Limb (tissue), 2 donors: ENCODE measurements around the gene P2RX4.
"Not testable (repeated sequence)": the region's sequence is repeated elsewhere in the genome, so short reads cannot be mapped to it uniquely, and the experiment has no call there.

Experiments
- DNase-seq, 2 donors: peaks; one replicate each; pipeline ENCODE4 v3.0.0-alpha.2; 2016; ENCODE audit errors: extremely low spot score in 2 of 2

Gene P2RX4

GRCh38 chr12:121188227-121188626, 21.7 kb upstream of the P2RX4 start:
- DNase-seq = no peak

- DNase-seq = no peak
Measured at GRCh38 chr12:121189131-121189530, 20.8 kb upstream of the P2RX4 start.

DNA sequence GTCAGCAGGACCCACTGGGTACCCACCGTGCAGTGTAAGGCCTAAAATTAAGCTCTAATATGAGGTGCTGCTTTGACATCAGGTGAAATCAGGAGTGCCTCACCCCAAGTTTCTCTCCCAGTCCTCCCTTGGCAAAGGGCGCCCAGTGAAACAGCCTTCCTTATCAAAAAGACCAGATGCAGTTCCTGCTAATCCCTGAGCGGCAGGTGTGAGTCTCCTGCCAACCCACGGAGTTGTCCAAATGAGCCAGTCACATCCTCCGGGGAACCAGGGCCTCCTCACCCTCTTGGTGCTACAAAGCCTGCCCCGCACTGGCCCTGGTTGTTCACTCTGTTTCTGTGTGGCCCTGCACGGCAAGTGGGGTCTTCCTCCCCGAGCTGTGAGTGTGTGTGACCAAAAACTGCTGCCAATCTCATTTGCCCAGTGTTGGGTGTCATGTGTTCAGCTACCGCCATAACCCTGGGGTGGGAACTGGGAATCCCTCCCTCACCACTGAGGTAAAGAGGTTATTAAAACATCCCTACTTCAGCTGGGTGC, 20.2 kb upstream of the P2RX4 start:
- no peak for DNase-seq

- DNase-seq = no peak
Measured at GRCh38 chr12:121190523-121191031, 19.4 kb upstream of the P2RX4 start.

DNA sequence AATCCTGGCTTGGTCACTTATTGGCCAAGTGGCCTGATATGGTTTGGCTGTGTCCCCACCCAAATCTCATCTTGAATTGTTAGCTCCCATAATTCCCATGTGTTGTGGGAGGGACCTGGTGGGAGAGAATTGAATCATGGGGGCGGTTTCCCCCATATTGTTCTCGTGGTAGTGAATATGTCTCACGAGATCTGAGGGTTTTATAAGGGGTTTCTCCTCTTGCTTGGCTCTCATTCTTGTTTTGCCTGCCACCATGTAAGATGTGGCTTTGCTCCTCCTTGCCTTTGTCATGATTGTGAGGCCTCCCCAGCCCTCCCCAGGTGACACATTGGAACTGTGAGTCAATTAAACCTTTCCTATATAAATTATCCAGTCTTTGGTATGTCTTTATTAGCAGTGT, 18.8 kb upstream of the P2RX4 start:
- no peak for DNase-seq

DNA sequence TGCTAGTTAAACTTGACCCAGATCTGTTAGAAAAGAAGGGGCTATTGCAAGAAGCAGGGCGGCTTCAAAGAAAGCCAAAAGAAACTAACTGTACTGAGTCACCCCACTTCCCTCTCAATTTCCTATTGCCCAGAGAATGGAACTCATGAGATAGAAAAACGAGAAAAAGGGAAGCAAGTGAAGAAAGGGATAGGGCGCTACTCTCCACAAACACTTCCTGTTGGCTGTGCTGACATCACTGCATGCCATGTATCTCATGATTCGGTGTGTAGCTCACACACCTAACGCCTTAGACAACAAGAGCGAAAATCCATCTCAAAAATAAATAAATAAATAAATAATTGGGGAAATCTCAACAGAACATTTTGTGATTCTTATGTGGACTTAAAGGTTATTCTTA, 13.0 kb upstream of the P2RX4 start:
- DNase-seq = no peak

GRCh38 chr12:121198949-121199348, 11.0 kb upstream of the P2RX4 start:
- DNase-seq = no peak

- not testable (repeated sequence) for DNase-seq
Measured at GRCh38 chr12:121201140-121201539, 8.8 kb upstream of the P2RX4 start.

DNA sequence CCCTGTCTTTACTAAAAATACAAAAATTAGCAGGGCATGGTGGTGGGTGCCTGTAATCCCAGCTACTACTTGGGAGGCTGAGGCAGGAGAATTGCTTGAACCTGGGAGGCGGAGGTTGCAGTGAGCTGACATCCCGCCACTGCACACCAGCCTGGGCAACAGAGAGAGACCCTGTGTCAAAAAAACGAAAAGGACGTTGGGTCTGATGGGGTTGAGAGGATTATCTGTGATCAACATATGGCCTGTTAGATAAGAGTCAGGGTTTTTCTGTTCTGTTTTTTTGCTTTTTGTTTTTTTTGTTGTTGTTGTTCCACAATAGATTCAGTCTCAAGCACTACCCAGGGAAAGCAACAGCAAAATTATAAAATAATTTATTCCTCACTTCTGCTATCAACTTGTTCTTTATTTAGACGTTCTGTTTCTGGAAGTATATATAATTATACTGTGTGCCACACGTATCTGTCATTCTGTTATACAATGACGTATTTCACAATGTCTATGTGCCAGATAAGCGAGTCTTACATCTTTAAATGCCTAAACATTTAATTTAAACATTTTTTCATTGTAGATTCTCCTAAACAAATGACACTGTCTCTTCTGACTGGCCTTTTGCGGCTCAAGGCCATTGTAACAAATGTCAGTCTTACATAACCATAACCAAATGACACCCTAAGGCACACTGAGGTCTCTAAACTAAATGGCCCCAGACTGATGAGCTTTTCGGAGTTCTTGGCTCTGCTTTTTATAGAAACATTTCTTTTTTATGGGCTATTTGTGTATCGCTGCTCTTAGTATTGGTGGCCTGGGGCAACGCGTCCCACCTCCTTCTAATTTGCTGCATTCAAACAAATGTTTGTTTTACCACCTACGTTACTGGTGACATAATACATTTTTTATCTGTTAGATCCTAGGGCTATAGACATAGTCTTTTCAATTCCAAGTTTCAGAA, 7.2 kb upstream of the P2RX4 start:
- DNase-seq = no peak

GRCh38 chr12:121203482-121203881, 6.4 kb upstream of the P2RX4 start:
- no peak for DNase-seq

DNA sequence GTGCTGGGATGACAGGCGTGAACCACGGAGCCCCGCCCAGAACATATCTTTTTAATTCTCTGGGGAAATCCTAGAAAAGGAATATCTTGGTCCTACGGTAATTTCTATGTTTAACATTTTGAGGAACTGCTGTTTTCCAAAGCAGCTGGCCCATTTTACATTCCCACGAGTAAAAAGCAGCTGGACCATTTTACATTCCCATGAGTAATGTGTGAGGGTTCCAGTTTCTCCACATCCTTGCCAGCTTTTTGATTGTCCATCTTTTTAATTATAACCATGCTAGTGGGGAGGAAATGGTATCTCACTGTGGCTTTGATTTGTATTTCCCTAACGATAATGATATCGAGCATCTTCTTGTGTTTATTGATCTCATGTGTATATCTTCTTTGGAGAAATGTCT, 4.4 kb upstream of the P2RX4 start:
- DNase-seq = no peak

GRCh38 chr12:121208571-121208970, 1.4 kb upstream of the P2RX4 start:
- not testable (repeated sequence) for DNase-seq

- no peak for DNase-seq
Measured at GRCh38 chr12:121209221-121209620, 708 bp upstream of the P2RX4 start.

DNA sequence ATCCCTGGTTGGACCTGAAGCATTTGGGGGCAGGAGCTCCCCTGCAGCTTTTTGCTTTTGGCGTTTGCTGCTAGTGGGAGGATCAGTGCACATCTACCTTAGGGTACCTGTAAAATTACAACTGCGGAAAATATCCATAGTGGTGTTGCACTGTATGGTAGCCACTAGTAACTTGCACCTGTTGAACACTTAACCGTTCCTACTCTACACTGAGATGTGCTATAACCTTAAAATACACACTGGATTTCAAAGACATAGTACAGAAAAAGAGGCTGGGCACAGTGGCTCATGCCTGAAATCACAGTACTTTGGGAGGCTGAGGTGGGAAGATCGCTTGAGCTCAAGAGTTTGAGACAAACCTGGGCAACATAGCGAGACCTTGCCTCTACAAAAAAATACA, 2.9 kb downstream of the P2RX4 start:
- DNase-seq = no peak

DNA sequence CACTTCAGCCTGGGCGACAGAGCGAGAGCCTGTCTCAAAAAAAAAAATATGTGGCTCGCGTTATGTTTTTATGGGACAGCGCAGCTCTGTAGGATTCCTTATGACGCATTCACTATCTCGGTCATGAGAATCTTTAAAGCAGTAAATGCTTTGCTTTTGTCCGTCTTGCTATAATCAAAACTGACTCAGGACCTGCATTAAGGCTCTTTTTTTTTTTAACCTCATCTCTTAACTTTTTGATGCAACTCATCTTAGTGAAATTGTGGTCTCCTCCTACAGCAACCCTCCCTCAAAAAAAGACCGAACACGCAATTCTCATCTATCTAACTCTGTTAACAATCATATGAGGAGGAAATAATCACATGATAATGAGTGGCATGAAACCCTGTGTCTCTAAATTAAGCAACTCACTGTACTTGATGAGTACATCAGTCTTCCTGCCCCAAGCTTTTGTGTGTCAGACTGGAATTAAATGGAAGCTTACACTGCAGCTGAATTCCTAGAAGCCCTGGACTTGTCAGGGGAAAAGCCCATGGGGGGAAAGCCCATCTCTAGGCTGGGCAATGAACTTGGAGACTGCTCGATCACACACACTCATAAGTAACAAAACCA, 4.3 kb downstream of the P2RX4 start:
- DNase-seq = no peak

- DNase-seq = no peak
Measured at GRCh38 chr12:121214855-121215745, 5.2 kb downstream of the P2RX4 start.

DNA sequence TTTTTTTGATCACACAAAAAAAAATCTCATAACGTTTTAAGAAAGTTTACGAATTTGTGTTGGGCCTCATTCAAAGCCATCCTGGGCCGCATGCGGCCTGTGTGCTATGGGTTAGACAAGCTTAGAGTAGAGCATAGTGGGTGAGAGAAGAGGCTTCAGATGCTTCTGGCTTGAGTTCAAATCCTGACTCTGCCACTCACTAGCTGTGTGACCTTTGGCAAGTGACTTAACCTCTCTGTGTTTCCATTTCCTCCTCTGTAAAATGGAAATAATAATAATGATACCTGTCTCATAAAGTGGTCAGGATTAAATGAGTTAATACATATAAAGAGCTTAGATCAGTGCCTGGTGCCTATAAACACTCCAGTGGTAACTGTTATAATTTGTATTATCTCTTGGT, 6.2 kb downstream of the P2RX4 start:
- no peak for DNase-seq

DNA sequence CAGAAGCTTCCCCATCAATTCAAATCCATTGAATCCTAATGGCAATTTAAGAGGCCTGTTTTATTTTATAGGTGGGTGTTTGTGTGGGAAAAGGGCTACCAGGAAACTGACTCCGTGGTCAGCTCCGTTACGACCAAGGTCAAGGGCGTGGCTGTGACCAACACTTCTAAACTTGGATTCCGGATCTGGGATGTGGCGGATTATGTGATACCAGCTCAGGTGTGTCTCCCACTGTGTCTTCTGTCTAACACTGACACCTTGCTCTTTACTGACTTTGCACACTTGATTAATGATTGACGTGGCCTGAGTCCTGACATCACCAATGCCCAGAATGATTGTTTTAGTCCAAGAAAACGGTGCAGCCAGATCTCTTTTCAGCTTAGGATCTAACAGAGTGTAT, 7.1 kb downstream of the P2RX4 start:
- DNase-seq = no peak

DNA sequence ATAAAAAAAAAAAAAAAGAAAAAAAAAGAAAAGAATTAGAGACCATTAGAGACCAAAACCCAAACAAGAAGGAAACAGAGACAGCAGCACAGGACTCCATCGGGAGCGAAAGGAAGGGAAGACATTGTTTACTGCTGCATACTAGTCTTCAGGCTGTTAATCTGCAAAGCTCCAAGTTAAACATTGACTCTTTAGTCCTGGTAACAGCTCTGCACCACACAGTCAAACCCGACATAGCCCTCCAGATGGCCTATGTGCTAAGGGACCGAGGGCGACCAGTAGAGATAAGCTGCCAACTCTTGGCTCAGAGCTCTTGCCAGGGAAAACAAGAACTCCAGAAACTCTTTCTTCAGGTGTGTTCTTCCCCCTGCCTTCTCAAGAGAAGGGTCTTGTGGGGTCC, 7.8 kb downstream of the P2RX4 start:
- DNase-seq = no peak

DNA sequence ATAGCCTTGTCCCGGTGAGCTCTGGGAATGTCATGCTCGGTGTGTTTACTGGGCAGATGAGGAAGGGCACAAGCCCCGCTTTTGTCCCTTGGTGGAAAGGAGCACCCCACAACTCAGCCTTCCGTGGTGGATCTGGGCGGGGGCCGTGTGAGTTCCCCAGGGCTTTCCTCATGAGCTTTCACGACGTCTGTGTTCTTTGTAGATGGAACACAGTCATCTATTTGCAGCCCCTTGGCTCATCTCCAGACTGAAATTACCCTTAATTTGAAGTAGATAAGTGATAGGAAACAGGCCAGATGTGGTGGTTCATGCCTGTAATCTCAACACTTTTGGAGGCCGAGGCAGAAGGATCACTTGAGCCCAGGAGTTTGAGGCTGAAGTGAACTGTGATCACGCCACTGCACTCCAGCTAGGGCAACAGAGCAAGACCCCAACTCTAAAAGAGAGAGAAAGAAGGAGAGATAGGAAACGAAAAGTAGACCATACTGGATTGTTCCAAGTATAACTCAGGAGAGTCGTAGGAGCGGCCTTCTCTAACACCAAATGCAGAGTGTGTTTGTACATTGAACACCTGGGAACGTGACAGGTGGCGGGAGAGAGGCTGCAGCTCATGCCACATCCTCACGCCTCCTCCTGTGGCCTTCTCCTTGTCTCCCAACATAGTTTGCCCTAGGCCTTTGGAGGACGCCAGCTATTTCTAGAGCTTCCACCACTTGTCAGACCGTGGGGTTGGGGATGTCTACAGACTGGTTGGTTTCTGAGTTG, 8.8 kb downstream of the P2RX4 start:
- no peak for DNase-seq
